HEK293 (cell line): ENCODE measurements around the gene RIBC2.

Experiments used
- CTCF ChIA-PET: fragments of 350-600 bp; formaldehyde crosslinking; extraction: SDS; loops from one replicate; lab custom pipeline; 2021; ENCODE audit warnings: antibody characterized with exemption; lab: Yijun Ruan, JAX
- POLR2A ChIA-PET: fragments of 300-600 bp; formaldehyde crosslinking; extraction: SDS; loops from one replicate; lab custom pipeline; 2020; ENCODE audit warnings: antibody characterized with exemption, inconsistent platforms; lab: Yijun Ruan, JAX
- H3K27ac ChIP-seq: fragments of 200-500 bp; sonication (Bioruptor generic); 2 replicates; pipeline ENCODE4 v1.5.1; 2014; ENCODE audit warnings: low read depth, low read length, control low read depth, inconsistent platforms; ENCODE audit errors: extremely low read depth
- H3K36me3 ChIP-seq, 2 experiments: fragments of 200-500 bp in 1 of 2; sonication (Bioruptor generic) in 1 of 2; 1 replicate in 1 of 2; 2 replicates in 1 of 2; pipeline ENCODE4 v1.5.1; 2014 to 2017; ENCODE audit warnings: inconsistent platforms in 2 of 2, low read length in 2 of 2; ENCODE audit not compliant: control insufficient read depth in 2 of 2, insufficient read depth in 1 of 2
- H3K4me1 ChIP-seq: fragments of 200-500 bp; sonication (Bioruptor generic); 2 replicates; pipeline ENCODE4 v1.5.1; 2014; ENCODE audit warnings: mild to moderate bottlenecking, low read length, inconsistent platforms; ENCODE audit not compliant: control insufficient read depth, insufficient read depth
- H3K4me3 ChIP-seq: 2 replicates; pipeline ENCODE4 v1.5.1; 2011; ENCODE audit warnings: low read depth, mild to moderate bottlenecking, control low read depth, low read length, moderate library complexity
- H3K9me3 ChIP-seq: fragments of 200-500 bp; sonication (Bioruptor generic); 2 replicates; pipeline ENCODE4 v1.5.1; 2014; ENCODE audit warnings: low read depth, low read length, inconsistent platforms; ENCODE audit not compliant: control insufficient read depth, insufficient read depth
- BCL11A ChIP-seq: fragments of 450-650 bp; formaldehyde crosslinking; IDR thresholded peaks from 2 replicates; pipeline ENCODE4 v1.5.1; 2016; ENCODE audit warnings: low read depth, missing biosample characterization, missing genetic modification characterization
- HIC1 ChIP-seq: fragments of 450-650 bp; formaldehyde crosslinking; IDR thresholded peaks from 2 replicates; pipeline ENCODE4 v1.5.1; 2016; ENCODE audit warnings: missing biosample characterization, missing genetic modification characterization
- IKZF3 ChIP-seq: fragments of 450-650 bp; IDR thresholded peaks from 2 replicates; pipeline ENCODE4 v1.5.0; 2018; ENCODE audit warnings: missing biosample characterization, mild to moderate bottlenecking, missing genetic modification characterization, moderate library complexity
- KLF1 ChIP-seq: fragments of 450-650 bp; formaldehyde crosslinking; IDR thresholded peaks from 2 replicates; pipeline ENCODE4 v1.5.1; 2016; ENCODE audit warnings: missing biosample characterization, missing genetic modification characterization
- PATZ1 ChIP-seq: fragments of 450-650 bp; formaldehyde crosslinking; IDR thresholded peaks from 2 replicates; pipeline ENCODE4 v1.5.1; 2016; ENCODE audit warnings: missing biosample characterization, missing genetic modification characterization
- SP2 ChIP-seq: fragments of 450-650 bp; formaldehyde crosslinking; IDR thresholded peaks from 2 replicates; pipeline ENCODE4 v1.5.1; 2016; ENCODE audit warnings: missing biosample characterization, missing genetic modification characterization
- ZBTB17 ChIP-seq: fragments of 450-650 bp; formaldehyde crosslinking; IDR thresholded peaks from 2 replicates; pipeline ENCODE4 v1.5.1; 2016; ENCODE audit warnings: missing biosample characterization, missing genetic modification characterization
- ZBTB8A ChIP-seq: fragments of 450-650 bp; formaldehyde crosslinking; IDR thresholded peaks from 2 replicates; pipeline ENCODE4 v1.5.1; 2016; ENCODE audit warnings: missing biosample characterization, missing genetic modification characterization
- ZFP37 ChIP-seq: fragments of 450-650 bp; formaldehyde crosslinking; IDR thresholded peaks from 2 replicates; pipeline ENCODE4 v1.5.1; 2016; ENCODE audit warnings: missing biosample characterization, missing genetic modification characterization
- ZNF10 ChIP-seq: fragments of 450-650 bp; formaldehyde crosslinking; IDR thresholded peaks from 2 replicates; pipeline ENCODE4 v1.5.1; 2017; ENCODE audit warnings: missing biosample characterization, missing genetic modification characterization
- ZNF157 ChIP-seq: fragments of 450-650 bp; formaldehyde crosslinking; IDR thresholded peaks from 2 replicates; pipeline ENCODE4 v1.5.1; 2016; ENCODE audit warnings: missing biosample characterization, missing genetic modification characterization
- ZNF335 ChIP-seq: fragments of 450-650 bp; formaldehyde crosslinking; conservative IDR thresholded peaks from 2 replicates; pipeline ENCODE4 v1.5.1; 2016; ENCODE audit warnings: missing biosample characterization, missing genetic modification characterization
- ZNF350 ChIP-seq: fragments of 450-650 bp; formaldehyde crosslinking; IDR thresholded peaks from 2 replicates; pipeline ENCODE4 v1.5.0; 2017; ENCODE audit warnings: missing biosample characterization, mild to moderate bottlenecking, missing genetic modification characterization
- ZNF37A ChIP-seq: fragments of 450-650 bp; IDR thresholded peaks from 2 replicates; pipeline ENCODE4 v1.5.1; 2018; ENCODE audit warnings: missing biosample characterization, missing genetic modification characterization
- ZNF514 ChIP-seq: fragments of 450-650 bp; formaldehyde crosslinking; IDR thresholded peaks from 2 replicates; pipeline ENCODE4 v1.5.1; 2016; ENCODE audit warnings: missing biosample characterization, missing genetic modification characterization
- ZNF521 ChIP-seq: fragments of 450-650 bp; formaldehyde crosslinking; IDR thresholded peaks from 2 replicates; pipeline ENCODE4 v1.5.1; 2017; ENCODE audit warnings: missing biosample characterization, mild to moderate bottlenecking, missing genetic modification characterization
- ZNF555 ChIP-seq: fragments of 450-650 bp; formaldehyde crosslinking; conservative IDR thresholded peaks from 2 replicates; pipeline ENCODE4 v1.5.1; 2017; ENCODE audit warnings: missing biosample characterization, mild to moderate bottlenecking, missing genetic modification characterization, inconsistent platforms
- ZNF645 ChIP-seq: fragments of 450-650 bp; formaldehyde crosslinking; IDR thresholded peaks from 2 replicates; pipeline ENCODE4; 2016; ENCODE audit warnings: missing biosample characterization, missing genetic modification characterization
- ZNF692 ChIP-seq: fragments of 450-650 bp; formaldehyde crosslinking; IDR thresholded peaks from 2 replicates; pipeline ENCODE4 v1.5.1; 2016; ENCODE audit warnings: missing biosample characterization, missing genetic modification characterization
- ZNF701 ChIP-seq: fragments of 450-650 bp; formaldehyde crosslinking; IDR thresholded peaks from 2 replicates; pipeline ENCODE4 v1.5.1; 2016; ENCODE audit warnings: missing biosample characterization, missing genetic modification characterization
- ZNF777 ChIP-seq: fragments of 450-650 bp; formaldehyde crosslinking; IDR thresholded peaks from 2 replicates; pipeline ENCODE4 v1.5.1; 2017; ENCODE audit warnings: missing biosample characterization, missing genetic modification characterization, borderline replicate concordance
- ZXDB ChIP-seq: fragments of 450-650 bp; formaldehyde crosslinking; IDR thresholded peaks from 2 replicates; pipeline ENCODE4 v1.5.1; 2016; ENCODE audit warnings: missing biosample characterization, missing genetic modification characterization
- TF ChIP-seq, protein P1 (sequence below): fragments of 450-650 bp; formaldehyde crosslinking; conservative IDR thresholded peaks from 2 replicates; pipeline ENCODE4 v1.5.1; 2016; ENCODE audit warnings: low read depth, missing biosample characterization, missing genetic modification characterization
- TF ChIP-seq, protein P2 (sequence below): fragments of 450-650 bp; formaldehyde crosslinking; IDR thresholded peaks from 2 replicates; pipeline ENCODE4 v1.5.1; 2016; ENCODE audit warnings: missing biosample characterization, missing genetic modification characterization

Gene RIBC2

GRCh38 chr22:45413368-45414211 is at the start of gene RIBC2, which contains the start of gene SMC1B:
TSS of gene RIBC2 (plus strand) at chr22:45413693. CDS start at chr22:45413887, 194 bp downstream.
TSS of gene SMC1B (minus strand) at chr22:45413599. CDS start at chr22:45413567, 32 bp downstream.
- H3K4me3 ChIP-seq: peak within 1 kb of the TSS; percentile 29
- ChIA-PET POLR2A (no interaction called here), CTCF (interaction anchor here (0.5 kb wide), 1 partner anchor 40 kb away, joined by 3 read pairs; no protein-coding TSS in a partner anchor)
- no peaks in the 10 kb centered on the region for H3K9me3 ChIP-seq
- H3K4me1 ChIP-seq: no peaks in the 10 kb centered on the region
- H3K27ac ChIP-seq: no peak within 1 kb of the TSS; the same call in 1 of the 2 replicates
- no peaks in the 10 kb centered on the region; a peak in 1 of 3 replicates for H3K36me3 ChIP-seq
- TF ChIP-seq ZNF37A (tag by site-specific recombination): no peak
- TF ChIP-seq, protein P1, sequence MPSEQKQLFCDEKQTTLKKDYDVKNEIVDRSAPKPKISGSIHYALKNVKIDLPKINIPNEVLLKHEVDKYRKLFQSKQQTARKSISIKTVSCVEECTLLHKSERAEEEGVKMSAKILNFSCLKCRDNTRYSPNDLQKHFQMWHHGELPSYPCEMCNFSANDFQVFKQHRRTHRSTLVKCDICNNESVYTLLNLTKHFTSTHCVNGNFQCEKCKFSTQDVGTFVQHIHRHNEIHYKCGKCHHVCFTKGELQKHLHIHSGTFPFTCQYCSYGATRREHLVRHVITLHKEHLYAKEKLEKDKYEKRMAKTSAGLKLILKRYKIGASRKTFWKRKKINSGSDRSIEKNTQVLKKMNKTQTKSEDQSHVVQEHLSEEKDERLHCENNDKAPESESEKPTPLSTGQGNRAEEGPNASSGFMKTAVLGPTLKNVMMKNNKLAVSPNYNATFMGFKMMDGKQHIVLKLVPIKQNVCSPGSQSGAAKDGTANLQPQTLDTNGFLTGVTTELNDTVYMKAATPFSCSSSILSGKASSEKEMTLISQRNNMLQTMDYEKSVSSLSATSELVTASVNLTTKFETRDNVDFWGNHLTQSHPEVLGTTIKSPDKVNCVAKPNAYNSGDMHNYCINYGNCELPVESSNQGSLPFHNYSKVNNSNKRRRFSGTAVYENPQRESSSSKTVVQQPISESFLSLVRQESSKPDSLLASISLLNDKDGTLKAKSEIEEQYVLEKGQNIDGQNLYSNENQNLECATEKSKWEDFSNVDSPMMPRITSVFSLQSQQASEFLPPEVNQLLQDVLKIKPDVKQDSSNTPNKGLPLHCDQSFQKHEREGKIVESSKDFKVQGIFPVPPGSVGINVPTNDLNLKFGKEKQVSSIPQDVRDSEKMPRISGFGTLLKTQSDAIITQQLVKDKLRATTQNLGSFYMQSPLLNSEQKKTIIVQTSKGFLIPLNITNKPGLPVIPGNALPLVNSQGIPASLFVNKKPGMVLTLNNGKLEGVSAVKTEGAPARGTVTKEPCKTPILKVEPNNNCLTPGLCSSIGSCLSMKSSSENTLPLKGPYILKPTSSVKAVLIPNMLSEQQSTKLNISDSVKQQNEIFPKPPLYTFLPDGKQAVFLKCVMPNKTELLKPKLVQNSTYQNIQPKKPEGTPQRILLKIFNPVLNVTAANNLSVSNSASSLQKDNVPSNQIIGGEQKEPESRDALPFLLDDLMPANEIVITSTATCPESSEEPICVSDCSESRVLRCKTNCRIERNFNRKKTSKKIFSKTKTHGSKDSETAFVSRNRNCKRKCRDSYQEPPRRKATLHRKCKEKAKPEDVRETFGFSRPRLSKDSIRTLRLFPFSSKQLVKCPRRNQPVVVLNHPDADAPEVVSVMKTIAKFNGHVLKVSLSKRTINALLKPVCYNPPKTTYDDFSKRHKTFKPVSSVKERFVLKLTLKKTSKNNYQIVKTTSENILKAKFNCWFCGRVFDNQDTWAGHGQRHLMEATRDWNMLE (tag by site-specific recombination): no peak; the same call in 1 of the 2 replicates
- TF ChIP-seq ZNF555 (tag by site-specific recombination): no peak
- TF ChIP-seq ZNF335: peak; percentile 95
- TF ChIP-seq IKZF3 (tag by site-specific recombination): no peak
- peak; percentile 69; the same call in 1 of the 2 replicates for TF ChIP-seq ZNF777 (tag by site-specific recombination)
- TF ChIP-seq ZBTB8A (tag by site-specific recombination): peak; percentile 85
- no peak for TF ChIP-seq ZNF701 (tag by site-specific recombination)
- TF ChIP-seq PATZ1: no peak
- TF ChIP-seq HIC1 (tag by site-specific recombination): no peak
- TF ChIP-seq ZBTB17 (tag by site-specific recombination): peak; percentile 41; the same call in 1 of the 2 replicates
- TF ChIP-seq ZNF692 (tag by site-specific recombination): peak; percentile 60; the same call in 1 of the 2 replicates
- TF ChIP-seq KLF1 (tag by site-specific recombination): no peak
- peak; percentile 65 for TF ChIP-seq ZXDB (tag by site-specific recombination)
- TF ChIP-seq BCL11A (tag by site-specific recombination): no peak
- no peak for TF ChIP-seq ZNF645 (tag by site-specific recombination)
- 0 out of 2 replicates have a peak, but pooled peaks have one; percentile 8 for TF ChIP-seq SP2
- no peak for TF ChIP-seq ZNF514 (tag by site-specific recombination)
- no peak for TF ChIP-seq ZFP37 (tag by site-specific recombination)
- no peak for TF ChIP-seq ZNF157 (tag by site-specific recombination)
- TF ChIP-seq ZNF521 (tag by site-specific recombination): no peak
- TF ChIP-seq, protein P2, sequence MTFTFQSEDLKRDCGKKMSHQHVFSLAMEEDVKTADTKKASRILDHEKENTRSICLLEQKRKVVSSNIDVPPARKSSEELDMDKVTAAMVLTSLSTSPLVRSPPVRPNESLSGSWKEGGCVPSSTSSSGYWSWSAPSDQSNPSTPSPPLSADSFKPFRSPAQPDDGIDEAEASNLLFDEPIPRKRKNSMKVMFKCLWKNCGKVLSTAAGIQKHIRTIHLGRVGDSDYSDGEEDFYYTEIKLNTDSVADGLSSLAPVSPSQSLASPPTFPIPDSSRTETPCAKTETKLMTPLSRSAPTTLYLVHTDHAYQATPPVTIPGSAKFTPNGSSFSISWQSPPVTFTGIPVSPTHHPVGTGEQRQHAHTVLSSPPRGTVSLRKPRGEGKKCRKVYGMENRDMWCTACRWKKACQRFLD (tag by site-specific recombination): no peak
- TF ChIP-seq ZNF350 (tag by site-specific recombination): 0 out of 2 replicates have a peak, but pooled peaks have one; percentile 10
- no peak for TF ChIP-seq ZNF10
